HL-60 (cell line): ENCODE data around the gene MEP1B.

Source experiments
- GABPA ChIP-seq: IDR thresholded peaks from 2 replicates; pipeline ENCODE4 v1.6.1; 2012; ENCODE audit warnings: low read depth
- TF ChIP-seq, protein P1 (sequence below): IDR thresholded peaks from 2 replicates; pipeline ENCODE4 v1.6.1; 2012; ENCODE audit warnings: low read depth; ENCODE audit not compliant: insufficient replicate concordance
- TF ChIP-seq, protein P2 (sequence below): IDR thresholded peaks from one replicate; pipeline ENCODE4 v1.5.1; 2011; ENCODE audit warnings: low read length, control low read depth, inconsistent platforms; ENCODE audit not compliant: insufficient read depth

DNA sequence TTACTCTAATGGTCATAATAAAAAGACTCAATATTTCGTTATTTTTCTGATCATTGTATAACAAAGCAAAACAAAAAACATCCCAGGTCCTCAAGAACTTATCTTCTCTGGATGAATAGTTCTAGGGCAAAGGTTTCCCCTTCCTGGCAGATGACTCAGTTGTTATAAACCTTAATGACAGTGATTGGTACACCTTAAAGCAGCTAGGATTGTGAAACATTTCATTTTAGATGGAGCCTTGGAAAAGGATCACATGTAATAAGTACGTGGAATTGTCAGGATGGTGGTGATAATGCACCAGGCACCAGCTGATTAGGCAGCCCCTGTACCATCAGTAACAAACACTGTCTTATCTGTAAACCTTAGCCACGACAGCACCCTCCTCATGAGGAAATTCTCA is 47.2 kb downstream of the MEP1B start:
- TF ChIP-seq, protein P1, sequence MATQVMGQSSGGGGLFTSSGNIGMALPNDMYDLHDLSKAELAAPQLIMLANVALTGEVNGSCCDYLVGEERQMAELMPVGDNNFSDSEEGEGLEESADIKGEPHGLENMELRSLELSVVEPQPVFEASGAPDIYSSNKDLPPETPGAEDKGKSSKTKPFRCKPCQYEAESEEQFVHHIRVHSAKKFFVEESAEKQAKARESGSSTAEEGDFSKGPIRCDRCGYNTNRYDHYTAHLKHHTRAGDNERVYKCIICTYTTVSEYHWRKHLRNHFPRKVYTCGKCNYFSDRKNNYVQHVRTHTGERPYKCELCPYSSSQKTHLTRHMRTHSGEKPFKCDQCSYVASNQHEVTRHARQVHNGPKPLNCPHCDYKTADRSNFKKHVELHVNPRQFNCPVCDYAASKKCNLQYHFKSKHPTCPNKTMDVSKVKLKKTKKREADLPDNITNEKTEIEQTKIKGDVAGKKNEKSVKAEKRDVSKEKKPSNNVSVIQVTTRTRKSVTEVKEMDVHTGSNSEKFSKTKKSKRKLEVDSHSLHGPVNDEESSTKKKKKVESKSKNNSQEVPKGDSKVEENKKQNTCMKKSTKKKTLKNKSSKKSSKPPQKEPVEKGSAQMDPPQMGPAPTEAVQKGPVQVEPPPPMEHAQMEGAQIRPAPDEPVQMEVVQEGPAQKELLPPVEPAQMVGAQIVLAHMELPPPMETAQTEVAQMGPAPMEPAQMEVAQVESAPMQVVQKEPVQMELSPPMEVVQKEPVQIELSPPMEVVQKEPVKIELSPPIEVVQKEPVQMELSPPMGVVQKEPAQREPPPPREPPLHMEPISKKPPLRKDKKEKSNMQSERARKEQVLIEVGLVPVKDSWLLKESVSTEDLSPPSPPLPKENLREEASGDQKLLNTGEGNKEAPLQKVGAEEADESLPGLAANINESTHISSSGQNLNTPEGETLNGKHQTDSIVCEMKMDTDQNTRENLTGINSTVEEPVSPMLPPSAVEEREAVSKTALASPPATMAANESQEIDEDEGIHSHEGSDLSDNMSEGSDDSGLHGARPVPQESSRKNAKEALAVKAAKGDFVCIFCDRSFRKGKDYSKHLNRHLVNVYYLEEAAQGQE = no peak
- TF ChIP-seq, protein P2, sequence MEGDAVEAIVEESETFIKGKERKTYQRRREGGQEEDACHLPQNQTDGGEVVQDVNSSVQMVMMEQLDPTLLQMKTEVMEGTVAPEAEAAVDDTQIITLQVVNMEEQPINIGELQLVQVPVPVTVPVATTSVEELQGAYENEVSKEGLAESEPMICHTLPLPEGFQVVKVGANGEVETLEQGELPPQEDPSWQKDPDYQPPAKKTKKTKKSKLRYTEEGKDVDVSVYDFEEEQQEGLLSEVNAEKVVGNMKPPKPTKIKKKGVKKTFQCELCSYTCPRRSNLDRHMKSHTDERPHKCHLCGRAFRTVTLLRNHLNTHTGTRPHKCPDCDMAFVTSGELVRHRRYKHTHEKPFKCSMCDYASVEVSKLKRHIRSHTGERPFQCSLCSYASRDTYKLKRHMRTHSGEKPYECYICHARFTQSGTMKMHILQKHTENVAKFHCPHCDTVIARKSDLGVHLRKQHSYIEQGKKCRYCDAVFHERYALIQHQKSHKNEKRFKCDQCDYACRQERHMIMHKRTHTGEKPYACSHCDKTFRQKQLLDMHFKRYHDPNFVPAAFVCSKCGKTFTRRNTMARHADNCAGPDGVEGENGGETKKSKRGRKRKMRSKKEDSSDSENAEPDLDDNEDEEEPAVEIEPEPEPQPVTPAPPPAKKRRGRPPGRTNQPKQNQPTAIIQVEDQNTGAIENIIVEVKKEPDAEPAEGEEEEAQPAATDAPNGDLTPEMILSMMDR = no peak
- TF ChIP-seq GABPA = no peak
